GM23248 (cell line): ENCODE data around the gene DNPH1.

ENCODE experiments used
- EZH2 ChIP-seq: fragments of 200-600 bp; sonication (generic); IDR thresholded peaks from 2 replicates; pipeline ENCODE4 v1.6.1; 2018; ENCODE audit warnings: antibody characterized with exemption, mild to moderate bottlenecking; ENCODE audit not compliant: insufficient read depth, poor library complexity, severe bottlenecking
- EZH2phosphoT487 ChIP-seq: fragments of 200-600 bp; sonication (generic); IDR thresholded peaks from 2 replicates; pipeline ENCODE4 v1.6.1; 2018; ENCODE audit warnings: antibody characterized with exemption, moderate library complexity, mild to moderate bottlenecking, low read depth; ENCODE audit not compliant: insufficient read depth

DNA sequence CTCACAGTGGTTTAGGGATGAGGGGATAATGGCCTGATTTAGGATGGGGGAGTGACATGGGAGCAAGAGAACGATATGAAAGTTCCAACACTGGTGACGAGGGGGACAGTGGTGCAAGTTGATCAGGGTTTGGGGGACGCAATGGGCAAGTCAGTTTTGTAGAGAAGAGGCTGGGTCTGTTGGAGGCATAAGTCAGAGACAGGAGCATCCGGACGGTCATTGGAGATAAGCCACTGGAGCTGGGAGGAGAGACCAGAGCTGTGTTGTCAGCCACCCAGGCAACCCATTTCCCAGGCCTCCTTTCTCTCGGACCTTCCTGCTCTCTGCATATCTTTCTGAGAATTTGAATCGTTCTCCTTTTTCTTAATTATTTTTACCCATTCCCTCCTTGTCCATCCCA is 9.5 kb downstream of the DNPH1 start:
- TF ChIP-seq EZH2phosphoT487 (no peak), EZH2 (no peak)
